ENCODE data around the gene UTP3.
A peak's percentile ranks its signal among the peaks of the same experiment; 100 is the strongest.

UTP3 gene

DNA sequence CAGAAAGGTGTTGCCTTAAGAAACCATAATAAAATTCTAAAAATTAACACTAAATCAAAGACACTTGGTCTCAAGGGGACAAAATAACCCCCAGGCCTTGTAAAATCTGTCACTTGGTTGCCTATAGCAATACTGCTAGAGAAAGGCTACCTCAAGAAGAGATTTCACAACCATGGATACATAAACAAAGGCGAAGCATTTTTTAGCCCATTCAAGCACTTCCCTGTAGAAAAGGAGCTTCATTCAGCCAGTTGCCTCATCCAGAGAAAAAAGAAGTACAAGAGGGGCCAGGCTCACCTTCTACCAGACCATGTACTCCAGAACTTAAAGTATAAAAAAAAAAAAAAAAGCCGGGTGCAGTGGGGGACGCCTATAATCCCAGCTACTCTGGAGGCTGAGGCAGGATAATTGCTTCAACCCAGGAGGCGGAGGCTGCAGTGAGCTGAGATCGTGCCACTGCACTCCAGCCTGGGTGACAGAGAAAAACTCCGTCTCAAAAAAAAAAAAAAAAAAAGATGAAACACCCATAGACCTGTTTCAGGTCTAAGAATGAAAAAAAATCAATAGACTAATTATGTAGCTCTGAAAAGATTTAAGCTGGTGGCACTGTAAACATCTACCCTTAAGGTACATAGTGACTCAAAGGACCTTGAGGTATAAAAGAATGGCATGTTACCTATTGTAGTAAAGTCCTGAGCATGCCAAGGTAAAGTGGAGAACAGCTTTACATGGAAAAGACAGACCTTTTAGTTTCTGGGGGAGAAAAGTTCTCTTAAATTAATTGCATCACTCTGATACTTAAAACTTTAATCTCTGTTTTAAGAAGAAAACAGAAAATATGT is 51.4 kb downstream of the UTP3 start:
- H3K4me3 ChIP-seq (ENCODE audit: low read depth, low read length): no peak overlapping the region
- peak; percentile 59 for DNase-seq (ENCODE audit: low read depth)
- TF ChIP-seq POLR2A (IDR thresholded peaks at IDR 0.05; ENCODE audit: extremely low read depth, insufficient read length) (no peak), MYC (IDR thresholded peaks at IDR 0.05; ENCODE audit: low read depth, low read length) (no peak)

Measured in NB4 (cell line).